Activated CD4-positive, alpha-beta T cell treated with anti-CD3 and anti-CD28 coated beads for 48 hours (primary cell): ENCODE measurements around the gene PIGC.

Experiments used
- DNase-seq: peaks from one replicate; pipeline ENCODE4 v3.0.0-alpha.2; 2020

PIGC gene

DNA sequence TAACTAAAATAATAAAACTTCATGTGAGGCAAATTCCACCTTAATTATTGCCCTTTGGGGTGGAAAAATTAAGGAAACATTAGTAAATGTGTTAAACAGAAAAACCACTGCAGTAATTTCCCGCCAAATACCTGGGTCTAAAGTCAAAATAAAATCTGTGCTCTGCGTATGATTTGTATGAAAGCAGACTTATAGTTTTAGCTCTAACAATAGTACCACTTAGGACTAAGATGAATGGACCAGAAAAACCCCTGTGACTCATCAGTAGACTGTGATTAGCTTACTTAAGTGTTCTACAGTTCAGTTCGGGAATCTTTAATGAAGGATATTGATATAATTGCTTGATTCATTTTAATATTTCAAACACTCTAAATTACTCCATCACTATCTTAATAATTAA lies 46.6 kb downstream of the PIGC start:
- DNase-seq, result no peak

DNA sequence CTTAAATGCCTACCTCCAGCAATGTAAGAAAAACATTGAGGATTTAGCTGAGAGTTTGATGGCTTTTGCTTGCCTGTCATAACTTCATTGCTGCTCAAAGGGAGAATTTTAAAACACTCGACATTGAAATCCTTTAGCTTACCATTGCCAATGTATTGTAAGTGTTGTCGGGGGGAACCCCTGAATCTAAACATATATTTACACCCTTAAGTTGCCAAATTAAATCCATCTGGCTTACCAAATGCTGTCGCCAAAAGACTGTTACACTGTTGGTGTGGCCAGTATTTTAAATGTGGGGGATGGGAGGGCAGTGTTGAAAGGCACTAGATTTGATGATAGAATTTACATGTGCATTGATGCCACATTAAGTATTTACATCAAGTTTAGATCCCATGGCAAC lies 48.3 kb downstream of the PIGC start:
- DNase-seq, result no peak

DNA sequence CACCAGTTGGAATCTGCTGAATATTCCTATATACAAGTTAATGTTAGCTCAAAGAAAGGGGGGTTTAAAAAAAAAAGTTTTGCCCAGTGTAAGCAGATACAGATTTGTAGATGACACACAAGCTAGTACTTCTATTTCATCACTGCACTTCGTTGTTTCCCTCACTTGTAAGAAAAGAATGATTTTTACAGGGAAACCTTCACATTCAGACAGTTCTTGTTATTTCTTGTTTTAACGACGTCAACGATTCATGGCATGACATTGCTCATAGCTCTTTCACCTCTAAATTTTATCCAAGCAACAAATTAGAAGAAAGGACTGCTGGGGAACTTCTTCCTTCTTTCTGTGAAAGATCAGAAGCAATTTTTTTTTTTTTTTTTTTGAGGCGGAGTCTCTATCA lies 49.1 kb downstream of the PIGC start:
- no peak for DNase-seq

DNA sequence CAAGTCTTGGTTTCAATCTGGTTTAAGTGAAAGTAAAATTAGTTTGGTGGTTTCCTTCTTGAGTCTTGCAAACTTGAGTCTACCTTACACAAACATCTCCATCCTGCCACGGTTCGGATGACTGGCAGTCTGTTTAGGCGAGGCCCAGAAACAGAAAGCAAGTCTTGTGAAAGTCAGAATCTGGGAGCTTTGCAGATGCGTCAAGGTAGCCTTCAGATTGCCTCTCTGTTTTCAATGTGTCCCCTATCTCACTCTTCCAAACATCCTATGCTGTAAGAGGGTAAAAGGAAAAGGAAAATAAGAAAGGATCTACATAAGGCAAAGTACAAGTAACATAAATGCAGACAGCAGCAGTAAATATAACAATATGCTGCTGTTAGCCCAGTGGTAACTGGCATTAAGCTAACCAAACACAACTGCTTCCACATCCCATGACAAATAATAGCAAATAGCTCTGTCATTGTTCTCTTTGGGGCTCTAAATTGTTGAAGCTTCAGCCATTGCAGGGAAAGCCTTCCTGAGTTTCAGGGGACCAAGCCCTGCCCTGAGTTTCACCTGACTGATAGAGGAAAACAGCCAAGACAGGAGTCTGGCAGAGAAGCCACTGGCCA lies 49.6 kb downstream of the PIGC start:
- peak; percentile 79 for DNase-seq

DNA sequence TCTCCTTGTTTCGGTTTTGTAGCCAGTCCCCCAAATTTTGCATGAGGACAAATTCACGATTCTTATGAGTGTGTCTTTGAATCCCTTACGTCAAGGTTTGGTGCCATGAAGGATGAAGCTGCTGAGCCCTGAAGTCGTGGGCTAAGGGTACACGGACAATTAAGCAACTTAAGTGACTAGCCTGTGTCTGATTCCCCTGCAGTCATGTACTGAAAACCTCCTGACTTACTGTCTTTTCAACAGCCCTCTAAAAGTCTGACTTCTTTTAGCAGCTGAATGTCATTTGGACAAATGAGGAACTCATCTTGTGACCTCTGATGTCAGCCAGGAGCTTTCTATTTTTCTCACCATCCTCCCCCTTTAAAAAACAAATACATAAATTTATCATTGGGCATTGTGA lies 50.5 kb downstream of the PIGC start:
- no peak for DNase-seq

DNA sequence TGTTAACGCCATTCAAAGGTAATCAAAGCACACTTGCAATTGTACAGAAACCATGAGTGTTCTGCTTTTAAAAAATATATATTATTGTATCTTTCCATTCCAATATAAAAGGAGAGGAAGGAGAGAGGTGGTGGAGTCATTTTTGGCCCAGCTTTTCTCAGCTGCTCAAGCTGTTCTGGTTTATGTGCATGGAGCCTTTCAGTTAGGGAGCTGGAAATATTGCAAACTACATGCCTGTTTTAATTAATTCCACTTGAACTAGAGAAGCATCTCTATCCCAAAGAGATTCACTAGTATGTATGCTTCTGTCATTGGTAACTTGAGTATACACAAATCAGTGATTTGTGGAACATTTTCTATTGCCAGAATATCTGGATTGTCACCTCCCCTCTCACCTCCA lies 51.9 kb downstream of the PIGC start:
- DNase-seq, result no peak
